Endodermal cell (in vitro differentiated cells): ENCODE results near the gene TESK2. TPM values are rescaled to one million over a fixed set of nuclear protein-coding genes. Genes with fewer than 3 reads are reported as not detected.
"Not testable (repeated sequence)": the region's sequence is repeated elsewhere in the genome, so short reads cannot be mapped to it uniquely, and the experiment has no call there.

Experiments used
- DNase-seq: peaks from one replicate; pipeline ENCODE4 v3.0.0-alpha.2; 2017
- H3K27ac ChIP-seq: 2 replicates; pipeline ENCODE4 v1.5.1; 2013; ENCODE audit warnings: mild to moderate bottlenecking, low read depth, low read length, moderate library complexity
- H3K27me3 ChIP-seq: 2 replicates; pipeline ENCODE4 v1.6.1; 2013; ENCODE audit warnings: mild to moderate bottlenecking, low read length, moderate library complexity; ENCODE audit not compliant: insufficient read depth, control insufficient read depth, poor library complexity, severe bottlenecking
- H3K36me3 ChIP-seq: 2 replicates; pipeline ENCODE4 v1.7.0; 2013; ENCODE audit warnings: mild to moderate bottlenecking, low read length, moderate library complexity; ENCODE audit not compliant: control insufficient read depth, insufficient read depth
- H3K4me1 ChIP-seq: one replicate; pipeline ENCODE4 v1.7.0; 2013; ENCODE audit warnings: low read length; ENCODE audit not compliant: control insufficient read depth, insufficient read depth
- H3K4me3 ChIP-seq: 2 replicates; pipeline ENCODE4 v1.5.1; 2013; ENCODE audit warnings: mild to moderate bottlenecking, low read length, moderate library complexity
- H3K9ac ChIP-seq: 2 replicates; pipeline ENCODE4 v1.6.1; 2013; ENCODE audit warnings: mild to moderate bottlenecking, low read length, moderate library complexity; ENCODE audit not compliant: poor library complexity, severe bottlenecking; ENCODE audit errors: extremely low read depth
- H3K9me3 ChIP-seq: 2 replicates; pipeline ENCODE4 v1.6.1; 2013; ENCODE audit warnings: mild to moderate bottlenecking, low read length, moderate library complexity; ENCODE audit not compliant: control insufficient read depth
- H3K27ac Mint-ChIP-seq: 2 replicates; pipeline ENCODE4 v1.8.0; 2020; ENCODE audit warnings: mixed read lengths
- H3K27me3 Mint-ChIP-seq: 2 replicates; pipeline ENCODE4 v1.8.0; 2021; ENCODE audit warnings: mild to moderate bottlenecking, mixed read lengths; ENCODE audit not compliant: insufficient read depth
- H3K36me3 Mint-ChIP-seq: 2 replicates; pipeline ENCODE4 v1.8.0; 2020; ENCODE audit warnings: low read depth, mixed read lengths
- H3K4me1 Mint-ChIP-seq: 2 replicates; pipeline ENCODE4 v1.8.0; 2020; ENCODE audit warnings: mixed read lengths
- H3K4me3 Mint-ChIP-seq: 2 replicates; pipeline ENCODE4 v1.8.0; 2020; ENCODE audit warnings: mild to moderate bottlenecking, moderate library complexity, mixed read lengths
- H3K9me3 Mint-ChIP-seq: 2 replicates; pipeline ENCODE4 v1.8.0; 2020; ENCODE audit warnings: mild to moderate bottlenecking, mixed read lengths
- WGBS, 2 experiments: methylation state at CpG; one replicate each; pipeline versions ENCODE4 v1.1.5 to v1.1.7; 2013; ENCODE audit warnings: missing lambda C conversion rate in 2 of 2, mixed read lengths in 1 of 2; ENCODE audit not compliant: insufficient coverage in 1 of 2, insufficient read length in 1 of 2; 5-methylcytosine and 5-hydroxymethylcytosine counted together
- total RNA-seq, 2 donors: library from RNA; stranded (reverse); fragmentation: NEBNext Ultra II Directional in 1 of 2; extraction: Animal tissue kit (Norgen Biotek cat#: 25700) in 1 of 2; gene quantifications; 2 replicates in 1 of 2; 3 replicates in 1 of 2; pipeline ENCODE4 v1.2.1, GENCODE V29; 2021
- TF ChIP-seq, protein P1 (sequence below): fragments of 200-600 bp; sonication (generic); conservative IDR thresholded peaks from 2 replicates; pipeline ENCODE4 v1.5.0; 2021; ENCODE audit warnings: antibody characterized with exemption, mild to moderate bottlenecking

TESK2 gene
- total RNA-seq, 2 donors from 2014 or later, result 9.7 to 10.3 TPM

DNA sequence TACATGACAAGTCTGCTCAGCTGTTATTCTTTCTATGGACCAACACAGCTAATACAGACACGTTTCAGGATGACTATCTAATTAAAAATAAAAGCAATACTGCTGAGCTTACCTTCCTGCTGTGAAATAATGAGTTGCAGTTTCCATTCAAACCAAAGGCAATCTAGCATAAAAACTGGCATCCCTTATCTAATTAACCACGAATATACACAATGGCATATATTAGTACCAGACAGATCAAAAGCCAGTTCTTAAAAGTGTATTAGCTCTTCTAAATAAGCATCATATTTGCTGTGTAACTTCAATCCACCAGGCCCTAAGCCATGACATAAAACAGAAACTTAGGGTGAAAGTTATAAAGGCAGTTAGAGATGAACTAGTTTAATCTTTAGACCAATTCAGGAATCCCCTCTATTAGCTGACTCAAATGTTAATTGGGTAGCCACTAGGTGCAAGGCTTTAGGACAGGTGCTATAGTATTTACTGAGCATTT, 20.6 kb downstream of the TESK2 start:
- 63 to 75% methylated on average over 1 to 2 of the region's 2 CpGs for WGBS, 2 experiments
- H3K27me3 Mint-ChIP-seq, result no peaks in the 10 kb centered on the region
- H3K4me3 Mint-ChIP-seq, result no peak overlapping the region

DNA sequence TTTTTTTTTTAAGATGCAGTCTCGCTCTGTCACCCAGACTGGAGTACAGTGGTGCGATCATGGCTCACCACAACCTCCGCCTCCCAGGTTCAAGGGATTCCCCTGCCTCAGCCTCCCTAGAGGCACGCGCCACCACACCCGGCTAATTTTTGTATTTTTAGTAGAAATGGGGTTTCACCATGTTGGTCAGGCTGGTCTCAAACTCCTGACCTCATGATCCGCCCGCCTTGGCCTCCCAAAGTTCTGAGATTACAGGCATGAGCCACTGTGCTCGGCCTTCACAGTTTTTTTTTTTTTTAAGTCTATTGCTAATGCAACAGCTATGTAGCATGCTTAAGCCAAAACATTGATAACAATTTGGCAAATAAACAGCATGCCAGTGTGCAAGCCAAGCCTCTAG, 23.6 kb downstream of the TESK2 start:
- H3K27ac ChIP-seq, H3K9me3 Mint-ChIP-seq, H3K4me1 ChIP-seq, H3K4me1 Mint-ChIP-seq, H3K36me3 ChIP-seq, H3K27me3 ChIP-seq, H3K4me3 ChIP-seq, H3K27ac Mint-ChIP-seq, DNase-seq, H3K9me3 ChIP-seq, H3K36me3 Mint-ChIP-seq, H3K4me3 Mint-ChIP-seq, H3K27me3 Mint-ChIP-seq, H3K9ac ChIP-seq: not testable (repeated sequence)
- WGBS, 2 experiments, result 93 to 97% methylated on average over 3 to 9 of the region's 9 CpGs

More for the DNA sequence above, 20.6 kb downstream of the TESK2 start:
- no peak overlapping the region for H3K27ac Mint-ChIP-seq
- no peaks in the 10 kb centered on the region for H3K9me3 Mint-ChIP-seq
- no peaks in the 10 kb centered on the region for H3K4me1 ChIP-seq
- no peak overlapping the region for H3K4me3 ChIP-seq
- no peak overlapping the region for H3K9ac ChIP-seq
- H3K27me3 ChIP-seq, result no peaks in the 10 kb centered on the region
- TF ChIP-seq, protein P1, sequence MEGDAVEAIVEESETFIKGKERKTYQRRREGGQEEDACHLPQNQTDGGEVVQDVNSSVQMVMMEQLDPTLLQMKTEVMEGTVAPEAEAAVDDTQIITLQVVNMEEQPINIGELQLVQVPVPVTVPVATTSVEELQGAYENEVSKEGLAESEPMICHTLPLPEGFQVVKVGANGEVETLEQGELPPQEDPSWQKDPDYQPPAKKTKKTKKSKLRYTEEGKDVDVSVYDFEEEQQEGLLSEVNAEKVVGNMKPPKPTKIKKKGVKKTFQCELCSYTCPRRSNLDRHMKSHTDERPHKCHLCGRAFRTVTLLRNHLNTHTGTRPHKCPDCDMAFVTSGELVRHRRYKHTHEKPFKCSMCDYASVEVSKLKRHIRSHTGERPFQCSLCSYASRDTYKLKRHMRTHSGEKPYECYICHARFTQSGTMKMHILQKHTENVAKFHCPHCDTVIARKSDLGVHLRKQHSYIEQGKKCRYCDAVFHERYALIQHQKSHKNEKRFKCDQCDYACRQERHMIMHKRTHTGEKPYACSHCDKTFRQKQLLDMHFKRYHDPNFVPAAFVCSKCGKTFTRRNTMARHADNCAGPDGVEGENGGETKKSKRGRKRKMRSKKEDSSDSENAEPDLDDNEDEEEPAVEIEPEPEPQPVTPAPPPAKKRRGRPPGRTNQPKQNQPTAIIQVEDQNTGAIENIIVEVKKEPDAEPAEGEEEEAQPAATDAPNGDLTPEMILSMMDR, result no peak
- no peaks in the 10 kb centered on the region for H3K36me3 ChIP-seq
- no peaks in the 10 kb centered on the region for H3K9me3 ChIP-seq
- no peak for DNase-seq
- H3K27ac ChIP-seq, result no peak overlapping the region
- no peaks in the 10 kb centered on the region for H3K4me1 Mint-ChIP-seq
- no peaks in the 10 kb centered on the region for H3K36me3 Mint-ChIP-seq

DNA sequence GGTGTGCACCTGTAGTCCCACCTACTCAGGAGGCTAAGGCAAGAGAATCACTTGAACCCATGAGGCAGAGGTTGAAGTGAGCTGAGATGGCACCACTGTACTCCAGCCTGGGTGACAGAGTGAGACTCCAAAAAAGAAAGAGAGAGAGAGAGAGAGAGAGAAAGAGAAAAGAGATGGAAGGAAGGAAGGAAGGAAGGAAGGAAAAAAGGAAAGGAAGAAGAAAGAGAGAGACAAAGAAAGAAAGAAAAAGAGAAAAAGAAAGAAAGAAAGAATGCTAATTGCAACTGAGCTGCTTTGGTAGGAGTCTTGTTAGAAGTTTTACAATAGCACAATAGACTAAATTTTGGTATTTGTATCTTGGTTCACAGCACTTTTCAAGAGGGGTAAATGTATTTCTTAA, 25.7 kb downstream of the TESK2 start:
- no peak for DNase-seq
- no peak overlapping the region for H3K4me3 ChIP-seq
- Mint-ChIP-seq H3K27ac (no peak overlapping the region), H3K27me3 (no peaks in the 10 kb centered on the region), H3K4me1 (peaks cover 3% of the 10 kb centered on the region), H3K4me3 (no peak overlapping the region), H3K36me3 (peaks cover 2% of the 10 kb centered on the region), H3K9me3 (no peaks in the 10 kb centered on the region)
- H3K9ac ChIP-seq, result no peak overlapping the region
- H3K9me3 ChIP-seq, result no peaks in the 10 kb centered on the region
- no peaks in the 10 kb centered on the region for H3K27me3 ChIP-seq
- H3K27ac ChIP-seq, result no peak overlapping the region
- no peaks in the 10 kb centered on the region for H3K36me3 ChIP-seq
- TF ChIP-seq, protein P1, result no peak
- H3K4me1 ChIP-seq, result no peaks in the 10 kb centered on the region

DNA sequence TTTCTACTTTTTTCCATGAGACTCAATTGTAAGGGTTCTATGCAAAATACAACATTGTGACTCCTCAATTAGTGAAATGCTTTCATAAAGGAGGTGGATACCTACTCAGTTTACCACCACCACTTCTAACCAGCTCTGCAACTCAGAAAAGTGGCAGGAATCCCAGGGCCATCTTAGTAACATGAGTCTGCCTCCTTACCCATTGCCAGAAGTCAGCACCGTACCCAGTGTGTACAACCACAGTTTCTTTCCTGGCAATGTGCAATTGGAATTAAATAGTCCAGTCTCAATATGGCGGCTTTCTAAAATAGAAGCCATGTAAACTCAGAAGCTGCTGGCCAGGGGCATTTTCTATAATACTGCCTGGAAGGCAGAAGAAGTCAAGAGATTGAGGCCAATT, 32.1 kb downstream of the TESK2 start:
- Mint-ChIP-seq H3K27me3 (no peaks in the 10 kb centered on the region), H3K27ac (no peak overlapping the region), H3K4me3 (no peak overlapping the region), H3K4me1 (peaks cover 3% of the 10 kb centered on the region), H3K36me3 (peaks cover 2% of the 10 kb centered on the region), H3K9me3 (no peaks in the 10 kb centered on the region)
- Histone ChIP-seq H3K9ac (no peak overlapping the region), H3K27me3 (no peaks in the 10 kb centered on the region), H3K9me3 (no peaks in the 10 kb centered on the region), H3K27ac (no peak overlapping the region), H3K4me3 (no peak overlapping the region), H3K4me1 (no peaks in the 10 kb centered on the region), H3K36me3 (no peaks in the 10 kb centered on the region)
- WGBS, 2 experiments, result 96 to 100% methylated on average over 2 of the region's 2 CpGs
- TF ChIP-seq, protein P1, result no peak
- DNase-seq, result no peak
